Measurements from ENCODE around the gene CLASP1.

DNA sequence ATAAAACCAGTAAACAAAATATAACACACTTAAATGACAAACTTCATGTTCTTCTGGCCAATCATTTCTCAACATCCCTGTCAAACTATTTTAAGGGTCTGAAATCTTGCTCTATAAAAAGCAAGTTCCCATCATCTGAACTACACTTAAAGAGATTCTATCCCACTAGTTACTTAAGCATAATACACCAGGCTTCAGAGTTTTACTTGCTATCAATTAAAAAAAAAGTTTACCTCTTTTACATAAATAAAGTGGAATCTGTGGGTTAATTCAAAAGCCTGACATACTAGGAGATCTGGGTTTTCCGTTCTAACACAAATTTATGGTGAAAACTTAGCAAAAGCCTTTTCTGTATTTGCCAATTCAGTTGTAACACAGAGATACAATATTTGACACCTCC is 1.9 kb downstream of the CLASP1 start:
- TF ChIP-seq, protein P1, sequence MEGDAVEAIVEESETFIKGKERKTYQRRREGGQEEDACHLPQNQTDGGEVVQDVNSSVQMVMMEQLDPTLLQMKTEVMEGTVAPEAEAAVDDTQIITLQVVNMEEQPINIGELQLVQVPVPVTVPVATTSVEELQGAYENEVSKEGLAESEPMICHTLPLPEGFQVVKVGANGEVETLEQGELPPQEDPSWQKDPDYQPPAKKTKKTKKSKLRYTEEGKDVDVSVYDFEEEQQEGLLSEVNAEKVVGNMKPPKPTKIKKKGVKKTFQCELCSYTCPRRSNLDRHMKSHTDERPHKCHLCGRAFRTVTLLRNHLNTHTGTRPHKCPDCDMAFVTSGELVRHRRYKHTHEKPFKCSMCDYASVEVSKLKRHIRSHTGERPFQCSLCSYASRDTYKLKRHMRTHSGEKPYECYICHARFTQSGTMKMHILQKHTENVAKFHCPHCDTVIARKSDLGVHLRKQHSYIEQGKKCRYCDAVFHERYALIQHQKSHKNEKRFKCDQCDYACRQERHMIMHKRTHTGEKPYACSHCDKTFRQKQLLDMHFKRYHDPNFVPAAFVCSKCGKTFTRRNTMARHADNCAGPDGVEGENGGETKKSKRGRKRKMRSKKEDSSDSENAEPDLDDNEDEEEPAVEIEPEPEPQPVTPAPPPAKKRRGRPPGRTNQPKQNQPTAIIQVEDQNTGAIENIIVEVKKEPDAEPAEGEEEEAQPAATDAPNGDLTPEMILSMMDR (IDR thresholded peaks at IDR 0.05; ENCODE audit: poor library complexity), result no peak
- TF ChIP-seq EZH2 (IDR thresholded peaks at IDR 0.05; ENCODE audit: borderline replicate concordance), result no peak
- TF ChIP-seq EZH2phosphoT487 (IDR thresholded peaks at IDR 0.05; ENCODE audit: low read depth, severe bottlenecking, unreplicated experiment), result no peak

All from hepatocyte (in vitro differentiated cells).